ENCODE measurements around the gene CSPG4.

The CSPG4 gene

DNA sequence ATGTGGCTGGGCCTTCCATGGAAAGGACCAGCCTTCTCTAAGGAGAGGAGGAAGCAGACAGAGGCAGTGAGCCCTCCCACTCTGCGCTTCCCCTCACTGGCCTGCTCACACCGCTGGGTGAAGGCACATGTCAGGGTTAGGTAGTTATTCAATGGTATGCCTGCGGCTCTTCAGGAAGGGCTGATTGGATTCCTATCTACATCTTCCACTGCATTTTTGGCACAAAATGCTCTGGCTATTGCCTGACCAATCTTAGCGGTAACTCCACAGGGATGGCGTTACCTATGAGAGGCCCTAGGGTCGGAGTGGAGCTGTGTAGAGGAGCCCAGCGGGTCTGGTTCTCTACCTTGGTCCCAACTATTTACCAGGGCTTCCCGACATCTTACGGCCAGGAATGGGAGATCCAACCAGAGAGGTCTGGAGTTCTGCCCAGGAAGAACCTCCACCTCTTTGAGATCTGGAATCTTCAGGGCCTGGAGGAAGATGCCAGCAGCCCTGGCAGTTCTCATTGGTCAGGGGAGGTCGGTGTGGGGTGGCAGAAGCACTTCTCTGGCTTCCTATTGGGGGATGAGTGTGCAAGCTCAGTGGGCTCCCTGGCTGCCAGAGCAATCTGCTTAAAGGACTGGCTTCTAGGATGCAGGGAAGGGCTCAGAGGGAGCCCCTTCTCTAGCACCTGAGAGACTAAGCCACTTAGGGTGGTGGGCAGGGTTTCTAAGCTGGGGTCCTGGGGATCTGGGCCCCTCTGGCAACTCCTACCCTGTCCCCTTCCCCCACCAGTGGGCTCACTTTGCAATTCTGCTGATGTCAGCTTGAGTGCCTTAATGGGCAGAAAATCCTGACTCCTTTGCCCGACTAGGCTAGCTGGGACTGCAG is 40.7 kb downstream of the CSPG4 start:
- Histone ChIP-seq H3K27me3 (ENCODE audit: control insufficient read depth in 5 of 5, insufficient read depth in 4 of 5, low read length in 5 of 5) (no peaks in the 10 kb centered on the region), H3K4me3 (ENCODE audit: low read depth in 1 of 5, low read length in 5 of 5) (no peak overlapping the region), H3K4me1 (ENCODE audit: control insufficient read depth in 5 of 5, insufficient read depth in 5 of 5, low read length in 5 of 5) (peaks cover 10 to 79% (median 66%) of the 10 kb centered on the region in 5 donors), H3K9me3 (ENCODE audit: control insufficient read depth in 5 of 5, low read length in 5 of 5) (no peaks in the 10 kb centered on the region), H3K36me3 (ENCODE audit: control insufficient read depth in 5 of 5, insufficient read depth in 5 of 5, low read length in 5 of 5) (peaks cover 0 to 7% (median 0%) of the 10 kb centered on the region in 5 donors), H3K27ac (ENCODE audit: low read depth, low read length) (peak overlapping the region; percentile 87), H3K9ac (ENCODE audit: low read length in 5 of 5) (no peak overlapping the region)

GRCh38 chr15:75669879-75670212 is 42.8 kb downstream of the CSPG4 start:
- Histone ChIP-seq H3K36me3 (ENCODE audit: control insufficient read depth in 5 of 5, insufficient read depth in 5 of 5, low read length in 5 of 5) (no peaks in the 10 kb centered on the region), H3K27ac (ENCODE audit: low read depth, low read length) (no peak overlapping the region), H3K27me3 (ENCODE audit: control insufficient read depth in 5 of 5, insufficient read depth in 4 of 5, low read length in 5 of 5) (peaks cover 0 to 2% (median 0%) of the 10 kb centered on the region in 5 donors), H3K4me3 (ENCODE audit: low read depth in 1 of 5, low read length in 5 of 5) (no peak overlapping the region), H3K9me3 (ENCODE audit: control insufficient read depth in 5 of 5, low read length in 5 of 5) (no peaks in the 10 kb centered on the region), H3K9ac (ENCODE audit: low read length in 5 of 5) (peak overlapping the region in 1 of 5 donors; percentile 44), H3K4me1 (ENCODE audit: control insufficient read depth in 5 of 5, insufficient read depth in 5 of 5, low read length in 5 of 5) (peaks cover 15 to 77% (median 64%) of the 10 kb centered on the region in 5 donors)

GRCh38 chr15:75669191-75669878 is 43.3 kb downstream of the CSPG4 start:
- Histone ChIP-seq H3K9ac (ENCODE audit: low read length in 5 of 5) (peak overlapping the region in 1 of 5 donors; percentile 44), H3K9me3 (ENCODE audit: control insufficient read depth in 5 of 5, low read length in 5 of 5) (no peaks in the 10 kb centered on the region), H3K4me1 (ENCODE audit: control insufficient read depth in 5 of 5, insufficient read depth in 5 of 5, low read length in 5 of 5) (peaks cover 15 to 72% (median 59%) of the 10 kb centered on the region in 5 donors), H3K4me3 (ENCODE audit: low read depth in 1 of 5, low read length in 5 of 5) (no peak overlapping the region), H3K27me3 (ENCODE audit: control insufficient read depth in 5 of 5, insufficient read depth in 4 of 5, low read length in 5 of 5) (peaks cover 0 to 2% (median 0%) of the 10 kb centered on the region in 5 donors), H3K27ac (ENCODE audit: low read depth, low read length) (no peak overlapping the region), H3K36me3 (ENCODE audit: control insufficient read depth in 5 of 5, insufficient read depth in 5 of 5, low read length in 5 of 5) (no peaks in the 10 kb centered on the region)

GRCh38 chr15:75666823-75667501 is 45.7 kb downstream of the CSPG4 start:
- Histone ChIP-seq H3K36me3 (ENCODE audit: control insufficient read depth in 5 of 5, insufficient read depth in 5 of 5, low read length in 5 of 5) (peaks cover 0 to 9% (median 4%) of the 10 kb centered on the region in 5 donors), H3K9me3 (ENCODE audit: control insufficient read depth in 5 of 5, low read length in 5 of 5) (no peaks in the 10 kb centered on the region), H3K4me1 (ENCODE audit: control insufficient read depth in 5 of 5, insufficient read depth in 5 of 5, low read length in 5 of 5) (peaks cover 7 to 58% (median 35%) of the 10 kb centered on the region in 5 donors), H3K27ac (ENCODE audit: low read depth, low read length) (peak overlapping the region; percentile 84), H3K9ac (ENCODE audit: low read length in 5 of 5) (peak overlapping the region in 3 of 5 donors; percentile 54 to 97 (median 64)), H3K4me3 (ENCODE audit: low read depth in 1 of 5, low read length in 5 of 5) (peak overlapping the region in 2 of 5 donors; percentile 23 to 26), H3K27me3 (ENCODE audit: control insufficient read depth in 5 of 5, insufficient read depth in 4 of 5, low read length in 5 of 5) (peaks cover 0 to 2% (median 0%) of the 10 kb centered on the region in 5 donors)

DNA sequence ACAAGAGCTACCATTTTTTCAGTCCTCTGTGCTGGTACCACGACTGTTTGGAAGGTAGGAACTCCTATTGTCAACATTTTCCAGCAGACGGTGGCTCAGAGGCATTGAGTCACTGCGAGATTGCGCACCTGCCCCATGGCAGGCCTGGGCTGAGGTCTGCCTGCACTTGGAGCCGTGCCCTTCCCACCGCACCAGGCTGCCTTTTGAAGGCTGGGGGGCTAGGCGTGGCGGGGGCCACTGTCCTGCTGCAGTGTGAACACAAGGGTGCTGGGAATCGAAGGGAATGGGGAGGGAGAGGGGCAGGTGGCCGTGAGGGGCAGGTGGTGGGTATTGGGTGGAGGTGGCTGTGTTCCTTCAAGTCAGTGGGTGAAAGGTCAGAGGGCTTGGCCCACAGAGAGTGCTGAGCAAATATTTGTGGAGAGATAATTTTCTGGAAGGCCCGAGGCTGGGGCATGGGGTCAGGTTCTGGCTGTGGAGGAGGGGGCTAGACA is 48.7 kb downstream of the CSPG4 start:
- Histone ChIP-seq H3K4me3 (ENCODE audit: low read depth in 1 of 5, low read length in 5 of 5) (no peak overlapping the region), H3K27me3 (ENCODE audit: control insufficient read depth in 5 of 5, insufficient read depth in 4 of 5, low read length in 5 of 5) (peaks cover 0 to 2% (median 0%) of the 10 kb centered on the region in 5 donors), H3K27ac (ENCODE audit: low read depth, low read length) (peak overlapping the region; percentile 93), H3K36me3 (ENCODE audit: control insufficient read depth in 5 of 5, insufficient read depth in 5 of 5, low read length in 5 of 5) (peaks cover 0 to 21% (median 17%) of the 10 kb centered on the region in 5 donors), H3K9me3 (ENCODE audit: control insufficient read depth in 5 of 5, low read length in 5 of 5) (no peaks in the 10 kb centered on the region), H3K9ac (ENCODE audit: low read length in 5 of 5) (no peak overlapping the region), H3K4me1 (ENCODE audit: control insufficient read depth in 5 of 5, insufficient read depth in 5 of 5, low read length in 5 of 5) (peaks cover 13 to 64% (median 51%) of the 10 kb centered on the region in 5 donors)

DNA sequence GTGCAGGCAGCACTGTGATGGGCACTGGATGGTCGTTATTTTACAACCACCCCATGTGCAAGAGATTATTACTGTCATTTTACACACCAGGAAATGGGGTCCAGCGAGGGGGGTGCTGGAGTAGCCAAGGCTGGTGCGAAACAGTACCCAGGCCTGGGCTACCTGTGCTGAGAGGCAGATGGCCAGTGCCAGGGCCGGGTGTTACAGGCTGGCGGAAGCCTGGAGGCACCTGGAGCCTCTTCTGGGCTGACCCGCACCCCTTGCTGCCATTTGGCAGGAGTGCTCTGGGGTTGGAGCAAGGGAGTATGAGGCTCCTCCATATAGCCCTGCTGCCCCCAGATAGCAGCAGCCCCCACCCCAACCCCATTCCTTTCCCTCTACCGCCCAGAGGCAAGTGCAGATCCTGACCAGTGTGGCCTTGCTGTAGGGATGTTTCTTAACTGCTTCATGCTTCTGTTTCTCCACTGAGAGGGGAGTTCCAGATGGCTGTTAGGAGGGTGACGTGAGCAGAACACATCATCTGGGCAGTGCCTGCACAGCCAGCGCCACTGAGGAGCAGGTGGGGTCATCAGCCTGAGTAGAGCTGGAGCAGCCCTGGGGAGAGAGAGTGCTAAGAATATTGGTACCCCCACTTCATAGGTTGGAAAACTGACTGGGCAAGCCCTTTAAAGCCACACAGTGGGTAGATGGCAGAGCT is 49.7 kb downstream of the CSPG4 start:
- Histone ChIP-seq H3K4me3 (ENCODE audit: low read depth in 1 of 5, low read length in 5 of 5) (no peak overlapping the region), H3K27ac (ENCODE audit: low read depth, low read length) (peak overlapping the region; percentile 93), H3K9me3 (ENCODE audit: control insufficient read depth in 5 of 5, low read length in 5 of 5) (no peaks in the 10 kb centered on the region), H3K9ac (ENCODE audit: low read length in 5 of 5) (no peak overlapping the region), H3K36me3 (ENCODE audit: control insufficient read depth in 5 of 5, insufficient read depth in 5 of 5, low read length in 5 of 5) (peaks cover 0 to 30% (median 26%) of the 10 kb centered on the region in 5 donors), H3K27me3 (ENCODE audit: control insufficient read depth in 5 of 5, insufficient read depth in 4 of 5, low read length in 5 of 5) (peaks cover 0 to 2% (median 0%) of the 10 kb centered on the region in 5 donors), H3K4me1 (ENCODE audit: control insufficient read depth in 5 of 5, insufficient read depth in 5 of 5, low read length in 5 of 5) (peaks cover 13 to 70% (median 53%) of the 10 kb centered on the region in 5 donors)

DNA sequence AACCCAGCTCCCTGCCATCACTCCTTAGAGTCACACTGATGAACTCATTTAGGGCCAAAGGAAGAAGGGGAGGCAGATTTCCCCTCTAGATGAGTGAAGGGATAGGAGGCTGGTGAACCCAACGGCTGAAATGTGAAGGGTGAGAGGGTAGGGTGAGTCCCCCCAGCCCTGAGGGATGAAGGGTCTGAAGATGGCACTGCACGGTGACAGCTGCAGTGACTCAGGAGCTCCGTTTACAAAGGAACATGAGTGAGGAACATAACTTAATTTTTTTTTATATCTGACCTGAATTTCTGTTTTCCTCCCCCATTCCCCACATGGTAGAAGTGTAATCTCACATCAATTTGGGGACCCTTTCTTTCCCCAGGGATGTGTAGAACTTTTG is 50.9 kb downstream of the CSPG4 start:
- Histone ChIP-seq H3K27ac (ENCODE audit: low read depth, low read length) (peak overlapping the region; percentile 93), H3K4me3 (ENCODE audit: low read depth in 1 of 5, low read length in 5 of 5) (no peak overlapping the region), H3K9me3 (ENCODE audit: control insufficient read depth in 5 of 5, low read length in 5 of 5) (no peaks in the 10 kb centered on the region), H3K4me1 (ENCODE audit: control insufficient read depth in 5 of 5, insufficient read depth in 5 of 5, low read length in 5 of 5) (peaks cover 8 to 57% (median 41%) of the 10 kb centered on the region in 5 donors), H3K27me3 (ENCODE audit: control insufficient read depth in 5 of 5, insufficient read depth in 4 of 5, low read length in 5 of 5) (peaks cover 0 to 2% (median 0%) of the 10 kb centered on the region in 5 donors), H3K9ac (ENCODE audit: low read length in 5 of 5) (peak overlapping the region in 3 of 5 donors; percentile 17 to 63 (median 60)), H3K36me3 (ENCODE audit: control insufficient read depth in 5 of 5, insufficient read depth in 5 of 5, low read length in 5 of 5) (peaks cover 0 to 42% (median 38%) of the 10 kb centered on the region in 5 donors)

DNA sequence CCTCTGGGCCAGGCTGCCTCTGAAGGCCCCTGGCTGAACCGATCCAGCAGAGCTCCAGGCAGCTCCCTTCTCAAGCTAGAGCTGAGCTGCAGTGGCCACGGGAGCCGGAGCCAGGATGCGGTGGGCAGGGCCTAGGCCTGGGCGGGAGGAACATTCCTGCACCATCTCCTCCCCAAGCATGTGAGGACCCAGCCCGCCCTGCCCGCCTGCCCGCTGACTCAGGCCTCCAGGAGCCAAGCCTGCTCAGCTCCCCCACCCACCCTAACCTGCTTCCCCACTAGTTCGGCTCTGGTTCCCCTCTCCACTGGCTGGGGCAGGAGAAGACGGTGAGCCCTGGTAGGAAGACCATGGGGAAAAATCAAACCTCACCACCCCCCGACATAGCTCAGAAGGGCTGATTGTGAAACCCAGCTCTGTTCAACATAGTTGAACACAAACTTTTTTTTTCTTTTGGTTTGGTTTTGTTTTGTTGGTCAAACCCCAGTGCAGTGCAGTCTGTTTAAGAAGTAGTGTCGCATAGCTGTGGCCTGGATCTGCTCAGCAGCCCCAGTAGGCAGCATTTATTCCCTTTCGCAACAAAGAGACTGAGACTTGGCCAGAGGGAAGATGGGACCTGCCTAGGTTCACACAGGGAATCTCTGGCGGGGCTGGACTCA is 51.4 kb downstream of the CSPG4 start:
- H3K36me3 ChIP-seq (ENCODE audit: control insufficient read depth in 5 of 5, insufficient read depth in 5 of 5, low read length in 5 of 5): peaks cover 0 to 48% (median 43%) of the 10 kb centered on the region in 5 donors
- no peaks in the 10 kb centered on the region for H3K9me3 ChIP-seq (ENCODE audit: control insufficient read depth in 5 of 5, low read length in 5 of 5)
- peak overlapping the region in 3 of 5 donors; percentile 17 to 63 (median 60) for H3K9ac ChIP-seq (ENCODE audit: low read length in 5 of 5)
- peak overlapping the region; percentile 93 for H3K27ac ChIP-seq (ENCODE audit: low read depth, low read length)
- H3K4me3 ChIP-seq (ENCODE audit: low read depth in 1 of 5, low read length in 5 of 5): no peak overlapping the region
- peaks cover 6 to 52% (median 36%) of the 10 kb centered on the region in 5 donors for H3K4me1 ChIP-seq (ENCODE audit: control insufficient read depth in 5 of 5, insufficient read depth in 5 of 5, low read length in 5 of 5)
- no peaks in the 10 kb centered on the region for H3K27me3 ChIP-seq (ENCODE audit: control insufficient read depth in 5 of 5, insufficient read depth in 4 of 5, low read length in 5 of 5)
